ENCODE data around the gene CCR6. TPM values are rescaled to one million over a fixed set of nuclear protein-coding genes. Genes with fewer than 3 reads are reported as not detected.

Gene CCR6
- total and polyA plus RNA-seq, 2 of the 8 experiments (the other 6 are each of a cell fraction or from before 2014, with no cell fraction given): 0.06 TPM; not detected in 1

- peaks cover 0 to 1% (median 0%) of the 10 kb centered on the region in 4 experiments; a peak in 1 of 7 replicates for H3K27me3 ChIP-seq (replicated peaks in 1 of 4; ENCODE audit: control insufficient read depth in 3 of 4, extremely low read depth in 1 of 4, insufficient read depth in 3 of 4, low read length in 3 of 4)
- no peaks in the 10 kb centered on the region for H3K23me2 ChIP-seq (ENCODE audit: low read depth, low read length)
- no peak overlapping the region for H4K5ac ChIP-seq (ENCODE audit: insufficient read length, low read depth, low read length)
- POLR2A ChIA-PET (ENCODE audit: partially characterized antibody): no interaction called here
- H3K56ac ChIP-seq (replicated peaks; ENCODE audit: insufficient read length, low read depth, low read length): no peak overlapping the region
- H2AFZ ChIP-seq (ENCODE audit: low read length): no peak overlapping the region
- H2BK120ac ChIP-seq (replicated peaks; ENCODE audit: low read depth, low read length): no peak overlapping the region
- TF ChIP-seq GTF2F1 (IDR thresholded peaks at IDR 0.05; ENCODE audit: borderline replicate concordance, low read depth, low read length): no peak
- no peak for TF ChIP-seq SRF (IDR thresholded peaks at IDR 0.05; ENCODE audit: low read depth, low read length)
- no peak for TF ChIP-seq TAF1 (IDR thresholded peaks at IDR 0.05; ENCODE audit: low read depth, low read length)
- no peak for TF ChIP-seq CBX8 (IDR thresholded peaks at IDR 0.05; ENCODE audit: borderline replicate concordance, low read depth, low read length)
- no peak for TF ChIP-seq EGR1 (IDR thresholded peaks at IDR 0.05; ENCODE audit: borderline replicate concordance, low read depth, low read length)
- TF ChIP-seq CTCF (IDR thresholded peaks at IDR 0.05; ENCODE audit: control extremely low read depth in 1 of 3, insufficient read depth in 1 of 3, low read depth in 1 of 3, low read length in 3 of 3): no peak
- TF ChIP-seq POLR2AphosphoS5 (IDR thresholded peaks at IDR 0.05; ENCODE audit: low read depth, low read length): no peak
- no peak for TF ChIP-seq JUN (IDR thresholded peaks at IDR 0.05; ENCODE audit: low read depth, low read length)
- no peak for TF ChIP-seq SP1 (IDR thresholded peaks at IDR 0.05; ENCODE audit: low read depth, low read length)
- no peak for TF ChIP-seq RFX5 (IDR thresholded peaks at IDR 0.05; ENCODE audit: borderline replicate concordance, low read depth, low read length)
- no peak for TF ChIP-seq BRCA1 (IDR thresholded peaks at IDR 0.05; ENCODE audit: low read depth, low read length)
- H3K4ac ChIP-seq (replicated peaks; ENCODE audit: insufficient read length, low read depth, low read length): no peak overlapping the region
- no peak overlapping the region for H3K9ac ChIP-seq (replicated peaks in 1 of 4; ENCODE audit: extremely low read depth in 1 of 4, low read depth in 3 of 4, low read length in 3 of 4)
- WGBS, 2 experiments (ENCODE audit: extremely low coverage in 1 of 2, insufficient coverage in 1 of 2, insufficient read length in 1 of 2, insufficient replicate concordance in 2 of 2, low coverage in 1 of 2, low lambda C conversion rate in 2 of 2, missing lambda C conversion rate in 1 of 2): 87% methylated on average over 6 of the region's 6 CpGs; no CpG with 5 or more reads in 1 of the 2 experiments
- no peaks in the 10 kb centered on the region for H3K9me3 ChIP-seq (ENCODE audit: insufficient read depth in 2 of 2, low read depth in 1 of 2, low read length in 1 of 2)
- no peaks in the 10 kb centered on the region for H3K79me2 ChIP-seq (ENCODE audit: control insufficient read depth in 1 of 2, insufficient read depth in 2 of 2, low read length in 2 of 2)
- no peak overlapping the region for H3K18ac ChIP-seq (ENCODE audit: extremely low read depth, low read length)
- no peak overlapping the region for H3K27ac ChIP-seq (ENCODE audit: low read depth, low read length)
- H2BK12ac ChIP-seq (ENCODE audit: low read depth, low read length): no peak overlapping the region
- H4K91ac ChIP-seq (replicated peaks; ENCODE audit: insufficient read length, low read length): no peak overlapping the region
- H4K20me1 ChIP-seq (replicated peaks in 1 of 2; ENCODE audit: control insufficient read depth in 1 of 2, insufficient read depth in 2 of 2, low read length in 2 of 2): no peaks in the 10 kb centered on the region
- no peak overlapping the region for H3K14ac ChIP-seq (ENCODE audit: insufficient read length)
- no peak overlapping the region for H3K4me2 ChIP-seq (ENCODE audit: insufficient read depth in 1 of 2, low read depth in 2 of 2, low read length in 2 of 2)
- no peak overlapping the region for H2AK5ac ChIP-seq (ENCODE audit: low read depth, low read length)
- H3K4me3 ChIP-seq (ENCODE audit: extremely low read depth in 1 of 4, insufficient read depth in 2 of 4, low read depth in 3 of 4, low read length in 4 of 4): no peak overlapping the region
- no peak overlapping the region for H2BK20ac ChIP-seq (ENCODE audit: low read length)
- CTCF ChIA-PET (ENCODE audit: partially characterized antibody): interaction anchor here (1.3 to 1.6 kb wide), 3 partner anchors 15 to 120 kb away, joined by 3 read pairs; no protein-coding TSS in a partner anchor
- no peaks in the 10 kb centered on the region for H3K79me1 ChIP-seq (ENCODE audit: low read depth, low read length)
- no peaks in the 10 kb centered on the region for H3K4me1 ChIP-seq (replicated peaks in 1 of 4; ENCODE audit: control insufficient read depth in 3 of 4, insufficient read depth in 4 of 4, low read length in 3 of 4)
- H3K36me3 ChIP-seq (ENCODE audit: control insufficient read depth in 2 of 4, insufficient read depth in 4 of 4, low read length in 3 of 4): no peaks in the 10 kb centered on the region
- DNase-seq (ENCODE audit: low read depth in 1 of 2, low spot score in 2 of 2) (no peak), FAIRE-seq (no peak)
- H2BK5ac ChIP-seq (ENCODE audit: low read depth, low read length): no peak overlapping the region
- no peak overlapping the region for H3K23ac ChIP-seq (ENCODE audit: insufficient read length)
- no peak overlapping the region for H4K8ac ChIP-seq (ENCODE audit: extremely low read depth, insufficient read depth, low read length)
- no peak overlapping the region for H2BK15ac ChIP-seq (ENCODE audit: low read length)
Observed at GRCh38 chr6:167109651-167110050, 13.2 kb upstream of the CCR6 start.

All from H1 (cell line).